WERI-Rb-1 (cell line): ENCODE results near the gene CCNI2.

Experiments used
- DNase-seq: peaks from one replicate; pipeline ENCODE4 v3.0.0-alpha.2; 2020
- H3K27ac ChIP-seq: fragments of 250-450 bp; sonication (Bioruptor Pico); 2 replicates; pipeline ENCODE4 v1.5.1; 2020; ENCODE audit warnings: mild to moderate bottlenecking, moderate library complexity
- H3K27me3 ChIP-seq: fragments of 250-450 bp; sonication (Bioruptor Pico); 2 replicates; pipeline ENCODE4 v1.5.1; 2021; ENCODE audit warnings: mild to moderate bottlenecking, low read depth, moderate library complexity; ENCODE audit not compliant: insufficient read depth, severe bottlenecking
- H3K36me3 ChIP-seq: fragments of 250-450 bp; sonication (Bioruptor Pico); 2 replicates; pipeline ENCODE4 v1.5.1; 2020; ENCODE audit warnings: mild to moderate bottlenecking, moderate library complexity
- H3K4me3 ChIP-seq: 2 replicates; pipeline ENCODE4 v1.5.1; 2011; ENCODE audit warnings: low read depth, mild to moderate bottlenecking, control low read depth, low read length
- H3K9me3 ChIP-seq: fragments of 250-450 bp; sonication (Bioruptor Pico); 2 replicates; pipeline ENCODE4 v1.5.1; 2021; ENCODE audit warnings: mild to moderate bottlenecking, moderate library complexity; ENCODE audit not compliant: severe bottlenecking
- TF ChIP-seq, protein P1 (sequence below): IDR thresholded peaks from 2 replicates; pipeline ENCODE4 v1.5.1; 2011; ENCODE audit warnings: low read depth, mild to moderate bottlenecking, control low read depth, inconsistent platforms, low read length

Gene CCNI2

DNA sequence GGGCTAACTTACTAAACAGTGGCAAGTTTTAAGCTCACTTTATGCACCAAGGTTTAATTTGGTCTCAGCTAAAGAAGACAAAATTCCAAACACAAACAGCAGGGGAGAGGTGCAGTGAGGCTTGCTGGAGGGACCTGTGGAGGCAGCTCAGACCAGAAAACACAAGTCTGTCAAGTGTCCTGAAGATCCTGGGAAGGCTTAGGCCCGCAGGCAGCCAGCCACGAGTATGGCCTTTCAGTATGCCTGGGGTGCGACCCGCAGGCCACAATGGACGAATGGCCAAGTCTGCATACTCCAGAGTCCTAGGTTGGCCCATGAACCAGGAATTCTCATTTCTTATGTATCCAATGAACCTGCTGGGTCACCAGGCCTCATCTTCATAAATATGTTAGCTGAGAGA lies 9.3 kb downstream of the CCNI2 start:
- no peak overlapping the region for H3K27ac ChIP-seq
- TF ChIP-seq, protein P1, sequence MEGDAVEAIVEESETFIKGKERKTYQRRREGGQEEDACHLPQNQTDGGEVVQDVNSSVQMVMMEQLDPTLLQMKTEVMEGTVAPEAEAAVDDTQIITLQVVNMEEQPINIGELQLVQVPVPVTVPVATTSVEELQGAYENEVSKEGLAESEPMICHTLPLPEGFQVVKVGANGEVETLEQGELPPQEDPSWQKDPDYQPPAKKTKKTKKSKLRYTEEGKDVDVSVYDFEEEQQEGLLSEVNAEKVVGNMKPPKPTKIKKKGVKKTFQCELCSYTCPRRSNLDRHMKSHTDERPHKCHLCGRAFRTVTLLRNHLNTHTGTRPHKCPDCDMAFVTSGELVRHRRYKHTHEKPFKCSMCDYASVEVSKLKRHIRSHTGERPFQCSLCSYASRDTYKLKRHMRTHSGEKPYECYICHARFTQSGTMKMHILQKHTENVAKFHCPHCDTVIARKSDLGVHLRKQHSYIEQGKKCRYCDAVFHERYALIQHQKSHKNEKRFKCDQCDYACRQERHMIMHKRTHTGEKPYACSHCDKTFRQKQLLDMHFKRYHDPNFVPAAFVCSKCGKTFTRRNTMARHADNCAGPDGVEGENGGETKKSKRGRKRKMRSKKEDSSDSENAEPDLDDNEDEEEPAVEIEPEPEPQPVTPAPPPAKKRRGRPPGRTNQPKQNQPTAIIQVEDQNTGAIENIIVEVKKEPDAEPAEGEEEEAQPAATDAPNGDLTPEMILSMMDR: no peak
- H3K4me3 ChIP-seq: no peak overlapping the region
- no peaks in the 10 kb centered on the region for H3K27me3 ChIP-seq
- no peak for DNase-seq
- no peaks in the 10 kb centered on the region for H3K9me3 ChIP-seq
- peaks cover 27% of the 10 kb centered on the region for H3K36me3 ChIP-seq

DNA sequence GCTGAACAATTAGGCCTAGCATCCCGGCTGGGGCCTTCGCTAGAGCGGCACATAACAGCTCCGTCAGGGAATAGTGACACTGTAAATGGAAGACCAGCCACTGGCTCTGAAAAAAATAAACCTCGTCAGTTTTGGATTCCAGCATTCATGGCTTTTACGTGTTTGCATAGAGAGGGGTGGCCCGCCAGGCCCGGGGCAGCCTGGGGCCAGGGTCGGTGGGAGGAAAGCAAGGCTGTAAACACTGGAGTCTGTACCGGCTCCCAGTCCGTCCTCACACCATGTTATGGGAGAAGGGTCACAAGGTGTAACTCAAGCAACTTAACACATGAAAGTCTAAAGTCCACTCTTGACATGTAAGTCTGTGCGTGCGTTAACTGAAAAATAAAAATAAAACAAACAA lies 11.2 kb downstream of the CCNI2 start:
- Histone ChIP-seq H3K4me3 (no peak overlapping the region), H3K36me3 (peaks cover 43% of the 10 kb centered on the region), H3K9me3 (no peaks in the 10 kb centered on the region), H3K27me3 (no peaks in the 10 kb centered on the region), H3K27ac (no peak overlapping the region)
- no peak for DNase-seq
- TF ChIP-seq, protein P1: no peak

DNA sequence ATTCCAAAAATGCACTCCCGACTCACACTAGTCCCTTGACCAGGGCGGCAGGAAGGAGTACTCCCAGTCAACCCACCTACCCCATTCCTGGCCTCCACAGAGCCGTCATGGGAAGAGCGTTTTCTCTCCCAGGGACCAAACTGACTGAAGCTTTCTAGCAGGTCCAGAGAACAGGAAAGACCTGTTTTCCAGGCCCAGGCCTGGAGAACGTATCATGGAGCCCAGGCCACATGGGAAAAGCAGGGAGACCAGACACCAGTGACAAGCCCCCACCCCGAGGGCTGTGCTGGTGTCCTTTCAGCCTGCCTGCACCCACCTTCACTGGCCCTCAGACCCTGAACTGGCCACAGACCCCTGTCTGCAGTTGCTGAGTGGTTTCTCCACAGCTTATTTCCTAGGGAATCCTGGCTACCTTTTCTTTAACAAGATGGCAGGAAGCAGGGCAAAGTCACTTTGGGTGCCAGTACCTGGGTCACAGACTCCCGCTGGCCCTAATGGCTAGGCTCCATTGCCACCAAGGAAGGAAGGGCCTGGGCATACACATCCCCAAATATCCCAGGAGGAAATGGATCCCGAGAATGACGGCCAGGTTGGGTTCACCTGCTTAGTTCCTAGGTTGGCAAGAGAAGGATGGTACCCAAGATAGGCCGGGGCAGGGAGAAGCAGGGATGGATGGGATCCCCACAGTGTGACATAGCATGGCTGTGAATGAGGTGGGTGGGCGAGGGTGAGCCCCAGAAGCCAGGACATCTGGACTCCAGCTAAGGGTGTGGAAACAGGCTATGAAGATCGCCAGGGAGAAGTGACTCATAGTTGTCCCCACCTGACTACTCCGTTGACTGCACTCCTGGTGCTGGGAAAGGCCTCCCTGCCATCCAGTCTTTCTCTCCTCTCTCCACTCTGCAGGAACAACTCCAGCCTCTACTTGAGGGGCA lies 12.2 kb downstream of the CCNI2 start:
- Histone ChIP-seq H3K36me3 (peaks cover 51% of the 10 kb centered on the region), H3K27ac (no peak overlapping the region)

DNA sequence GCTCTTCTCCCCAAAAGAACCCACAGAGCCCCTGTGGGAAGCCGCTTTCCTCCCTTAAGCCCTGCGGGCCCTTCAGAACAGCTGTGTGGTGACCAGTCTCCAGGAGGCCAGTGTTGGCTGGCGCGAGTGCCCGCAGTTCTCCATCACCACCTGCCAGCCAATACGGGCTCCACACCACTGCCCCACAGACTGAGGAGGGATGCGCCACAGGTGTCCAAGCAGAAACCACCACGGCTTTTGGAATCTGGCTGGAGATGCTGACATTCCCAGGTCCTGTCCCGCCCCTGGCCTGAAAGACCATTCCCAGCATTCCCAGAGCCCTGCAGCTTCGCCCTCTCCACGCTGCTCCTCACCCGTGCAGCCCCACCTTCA lies 12.8 kb downstream of the CCNI2 start:
- no peak overlapping the region for H3K27ac ChIP-seq
- no peaks in the 10 kb centered on the region for H3K27me3 ChIP-seq
- peaks cover 57% of the 10 kb centered on the region for H3K36me3 ChIP-seq

More for the DNA sequence above, 12.2 kb downstream of the CCNI2 start:
- no peak for DNase-seq
- Histone ChIP-seq H3K27me3 (no peaks in the 10 kb centered on the region), H3K4me3 (no peak overlapping the region), H3K9me3 (no peaks in the 10 kb centered on the region)
- TF ChIP-seq, protein P1: no peak

DNA sequence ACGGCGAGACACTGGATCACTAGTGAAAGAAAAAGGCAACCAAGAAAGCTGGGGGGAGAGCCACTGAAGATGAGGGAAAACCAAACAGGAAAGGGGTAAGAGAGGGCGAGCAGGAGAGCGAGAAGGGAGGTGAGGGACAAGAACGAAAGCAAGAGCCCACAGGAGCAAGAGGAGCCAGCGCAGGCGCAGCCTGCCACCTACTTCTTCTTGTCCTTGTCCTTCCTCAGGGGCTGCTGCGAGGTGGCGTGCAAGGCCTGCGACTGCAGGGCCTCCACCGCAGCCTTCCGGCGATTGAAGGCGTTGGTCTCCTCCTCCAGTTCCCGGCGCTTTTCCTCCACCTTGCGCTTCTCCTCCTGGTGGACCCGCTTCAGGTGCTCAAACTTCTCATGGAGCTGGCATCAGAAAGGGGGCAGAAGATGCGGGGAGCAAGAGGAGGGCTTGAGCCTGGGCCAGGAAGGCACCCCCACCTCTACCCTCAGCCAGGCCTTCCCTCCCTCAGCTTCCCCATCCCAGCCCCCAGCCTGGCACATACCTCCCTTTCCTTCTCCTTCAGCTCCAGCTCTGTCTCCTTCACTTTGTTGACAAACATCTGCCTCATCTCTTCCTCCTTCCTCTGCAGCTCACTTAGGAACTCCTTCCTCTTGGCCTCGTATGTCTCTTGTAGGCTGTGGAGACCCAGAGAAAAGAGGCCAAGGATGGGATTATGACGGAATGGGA lies 13.5 kb downstream of the CCNI2 start:
- peaks cover 61% of the 10 kb centered on the region for H3K36me3 ChIP-seq

More for the DNA sequence above, 12.8 kb downstream of the CCNI2 start:
- H3K4me3 ChIP-seq: no peak overlapping the region
- H3K9me3 ChIP-seq: no peaks in the 10 kb centered on the region
- no peak for DNase-seq
- TF ChIP-seq, protein P1: no peak

More for the DNA sequence above, 13.5 kb downstream of the CCNI2 start:
- no peak for DNase-seq
- no peaks in the 10 kb centered on the region for H3K27me3 ChIP-seq
- H3K4me3 ChIP-seq: no peak overlapping the region
- TF ChIP-seq, protein P1: no peak
- no peak overlapping the region for H3K27ac ChIP-seq
- H3K9me3 ChIP-seq: no peaks in the 10 kb centered on the region
